Hippocampal formation (tissue), 2 donors: Measurements from ENCODE around the gene RASL10B.

ENCODE experiments used
- DNase-seq, 2 donors: peaks; one replicate each; lab custom pipeline; 2025; lab: John Stamatoyannopoulos, UW

RASL10B gene

DNA sequence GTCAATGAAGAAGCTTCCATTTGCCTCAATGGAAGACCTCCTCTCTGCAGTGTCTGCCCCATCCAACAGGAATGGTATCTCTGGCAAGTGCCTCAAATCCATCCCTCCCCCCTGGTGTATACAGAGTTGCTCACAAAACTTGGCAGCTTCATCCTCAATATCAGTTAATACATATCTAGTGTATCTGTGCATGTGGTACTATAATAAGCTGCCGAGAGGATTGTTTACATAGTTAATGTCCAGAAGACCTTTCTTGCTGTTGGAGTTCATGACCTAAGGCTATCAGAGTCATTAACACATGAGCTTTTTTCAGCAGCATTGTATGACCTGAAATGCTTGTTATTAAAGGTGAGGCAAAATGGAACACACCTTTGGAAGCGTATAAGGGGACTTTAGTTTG lies 14.0 kb upstream of the RASL10B start:
- DNase-seq: no peak

DNA sequence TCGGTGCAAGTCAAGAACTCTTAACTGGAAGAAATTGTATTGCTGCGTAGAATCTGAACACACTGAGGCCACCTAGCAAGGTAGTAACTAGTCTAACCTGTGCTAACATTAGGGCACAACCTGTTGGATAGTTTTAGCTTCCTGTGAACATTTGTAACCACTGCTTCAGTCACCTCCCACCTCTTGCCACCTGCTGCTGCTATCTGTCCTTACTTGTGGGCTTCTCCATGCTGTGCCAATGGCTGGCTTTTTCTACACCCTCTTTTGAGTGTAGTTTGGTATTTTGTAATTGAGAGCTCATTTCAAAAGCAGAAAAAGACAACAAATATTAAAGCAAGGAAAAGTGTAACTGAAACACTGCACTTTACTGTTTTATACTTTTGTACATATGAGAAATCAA lies 7.7 kb upstream of the RASL10B start:
- DNase-seq: no peak

DNA sequence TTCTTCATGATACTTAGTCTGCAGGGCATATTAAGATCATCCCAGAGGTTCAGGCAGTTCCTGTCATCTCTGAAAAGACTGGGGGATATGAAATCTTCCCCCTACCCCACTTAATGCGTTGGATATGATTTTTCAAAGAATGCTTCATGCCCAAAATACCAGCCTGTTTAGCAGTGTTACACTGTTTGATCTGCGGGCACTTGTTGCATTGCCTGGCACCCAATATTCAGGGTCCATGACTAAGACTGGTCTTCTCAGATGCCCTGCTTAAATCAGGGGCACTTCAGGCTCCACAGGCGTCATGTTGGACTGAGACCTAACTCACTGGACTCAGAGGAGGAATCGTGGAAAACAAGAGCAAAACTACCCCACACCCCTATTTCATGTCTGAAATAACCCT lies 6.4 kb upstream of the RASL10B start:
- DNase-seq: no peak

DNA sequence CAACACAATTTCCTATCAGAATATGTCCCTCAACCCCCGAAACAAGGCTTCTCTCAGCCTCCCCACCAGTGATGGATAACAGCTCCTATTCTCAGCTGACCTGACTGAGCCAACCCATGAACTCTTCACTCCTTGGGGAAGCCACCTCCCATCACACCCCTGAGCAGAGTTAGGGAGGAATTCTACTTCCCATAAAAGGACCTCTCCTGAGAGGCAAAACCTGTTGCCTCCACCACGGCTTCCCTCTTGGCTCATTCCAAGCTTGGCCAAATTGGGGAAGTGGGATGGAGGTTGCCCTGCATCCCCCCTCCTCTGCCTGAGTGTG lies 5.7 kb upstream of the RASL10B start:
- no peak for DNase-seq

- DNase-seq: no peak
Observed at GRCh38 chr17:35726127-35726952, 5.1 kb upstream of the RASL10B start.

DNA sequence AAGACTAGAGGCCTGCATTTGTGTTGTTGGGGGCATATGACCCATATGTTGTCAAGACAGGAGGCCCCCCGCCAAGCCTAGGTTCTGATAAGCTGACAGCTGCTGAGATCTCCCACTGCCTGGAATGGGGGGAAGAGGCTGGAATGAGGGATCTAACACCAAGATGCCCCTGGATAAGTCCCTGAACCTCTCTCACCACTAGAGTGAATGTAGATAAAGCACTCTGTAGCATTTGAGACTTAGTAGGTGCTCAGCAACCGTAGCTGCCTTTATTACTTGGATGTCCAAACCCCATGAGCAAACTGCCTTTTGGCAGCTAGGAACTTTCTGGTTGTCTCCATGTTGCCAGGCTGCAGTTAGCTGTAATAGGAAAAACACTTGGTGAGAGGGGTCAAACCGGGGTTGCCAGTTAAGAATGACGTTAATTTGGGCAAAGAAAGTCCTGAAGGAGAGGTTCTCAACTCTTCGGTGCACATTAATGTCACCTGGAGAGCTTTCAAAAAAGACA lies 4.4 kb upstream of the RASL10B start:
- no peak for DNase-seq

- no peak for DNase-seq
Observed at GRCh38 chr17:35727635-35728034, 3.8 kb upstream of the RASL10B start.

- DNase-seq: no peak
Observed at GRCh38 chr17:35728551-35728950, 2.9 kb upstream of the RASL10B start.

DNA sequence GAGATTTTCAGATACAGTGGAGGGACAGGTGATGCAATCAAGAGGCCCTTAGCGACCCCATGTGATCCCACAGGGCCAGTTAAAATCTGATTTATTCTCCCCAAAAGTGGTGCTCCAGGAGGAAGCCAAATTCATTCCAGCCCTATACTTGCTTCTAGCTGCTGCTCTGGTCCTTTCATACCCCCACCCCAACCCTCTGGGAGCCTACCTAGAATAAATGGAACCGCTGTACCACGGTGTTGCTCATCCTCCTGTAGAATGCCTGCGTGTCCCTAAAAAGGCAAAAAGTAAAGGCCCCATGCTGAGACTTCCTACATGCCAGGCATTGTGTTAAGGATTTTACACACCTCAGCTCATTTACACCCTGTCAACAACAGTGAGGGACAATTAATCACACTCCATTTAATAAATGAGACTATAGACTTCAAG lies 2.0 kb upstream of the RASL10B start:
- DNase-seq: no peak

DNA sequence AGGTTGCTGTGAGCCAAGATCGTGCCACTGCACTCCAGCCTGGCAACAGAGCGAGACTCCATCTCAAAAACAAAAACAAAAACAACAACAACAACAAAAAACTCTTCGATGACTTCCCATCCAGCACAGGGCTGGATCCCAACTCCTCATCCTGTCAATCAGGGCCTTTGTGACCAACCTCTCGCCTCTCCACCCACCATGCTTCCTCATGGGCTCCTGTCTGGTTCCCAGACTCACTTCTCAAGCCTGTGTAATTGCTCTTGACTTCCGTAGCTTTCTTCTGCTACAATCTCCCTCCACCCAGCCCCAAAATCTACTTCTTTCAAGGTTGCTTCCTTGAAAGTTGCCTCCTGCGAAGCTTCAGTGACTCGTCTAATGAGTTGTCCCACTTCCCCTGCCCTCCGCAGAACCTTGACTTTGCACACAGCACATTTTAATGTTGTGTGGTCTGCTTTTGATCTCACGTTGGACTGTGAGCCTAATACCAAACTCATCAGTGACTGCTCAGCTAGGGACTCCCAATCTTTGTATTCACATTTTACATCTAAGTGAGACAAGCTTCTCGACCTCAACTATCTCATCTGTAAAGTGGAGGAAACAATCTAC lies 936 bp upstream of the RASL10B start:
- DNase-seq: no peak

- no peak for DNase-seq
Observed at GRCh38 chr17:35731917-35732805, 722 bp downstream of the RASL10B start.

- DNase-seq: no peak
Observed at GRCh38 chr17:35732806-35733136, 1.3 kb downstream of the RASL10B start.

DNA sequence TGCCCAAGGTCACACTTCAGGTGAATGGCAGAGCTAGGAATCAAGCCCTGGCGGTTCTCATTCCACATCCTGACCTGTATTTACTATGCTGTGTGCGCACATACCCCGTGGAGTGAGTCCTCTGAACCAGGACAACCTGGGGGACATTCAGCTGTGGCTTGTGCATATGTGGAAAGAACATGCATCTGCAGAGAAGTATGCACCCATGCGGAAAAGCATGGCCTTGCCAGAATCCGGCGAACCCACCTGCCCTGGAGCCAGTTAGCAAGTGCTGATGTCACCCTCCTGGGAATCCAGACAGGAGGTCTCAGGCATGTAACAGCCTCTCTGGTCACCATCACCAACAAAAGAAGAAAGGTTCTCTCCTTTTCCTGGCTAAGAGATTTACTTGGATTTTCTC lies 1.9 kb downstream of the RASL10B start:
- DNase-seq: no peak

DNA sequence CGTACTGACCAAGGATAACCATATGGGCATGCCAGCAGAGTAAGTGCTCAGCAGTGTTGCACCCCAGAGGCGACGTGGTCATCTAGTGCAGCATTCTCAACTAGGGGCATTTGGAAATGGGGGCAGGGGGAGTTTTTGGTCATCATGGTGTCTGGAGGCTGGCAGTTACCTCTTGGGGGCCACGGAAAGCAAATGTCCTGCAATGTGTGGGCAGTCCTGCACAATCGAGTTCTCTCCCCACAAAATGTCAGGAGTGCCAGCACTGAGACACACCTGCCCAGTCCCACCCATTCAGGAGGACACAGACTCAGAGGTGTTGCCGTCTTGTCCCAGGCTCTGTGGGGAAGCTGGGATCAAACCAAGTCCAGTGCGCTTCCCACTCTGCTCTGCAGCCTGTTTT lies 3.0 kb downstream of the RASL10B start:
- no peak for DNase-seq

GRCh38 chr17:35735036-35735805 lies 3.8 kb downstream of the RASL10B start:
- DNase-seq: no peak

DNA sequence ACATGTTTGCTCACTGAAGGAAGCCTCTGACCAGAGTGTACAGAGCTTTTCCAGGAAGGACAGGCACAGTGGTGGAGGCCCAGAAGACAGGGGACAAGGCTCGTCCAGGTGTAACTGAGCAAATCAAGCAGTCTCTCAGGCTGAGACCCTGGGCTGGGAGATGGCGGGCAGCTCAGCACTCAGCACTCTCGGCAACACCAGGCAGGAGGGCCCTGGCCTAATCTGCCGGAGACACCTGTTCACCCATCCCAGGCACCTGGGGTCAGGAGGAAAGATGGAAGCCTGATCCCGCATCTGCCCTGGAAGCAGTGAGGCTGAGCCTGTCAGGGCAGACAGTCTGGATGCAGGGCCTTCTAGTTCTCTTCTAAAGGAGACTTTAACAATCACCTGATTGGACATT lies 4.8 kb downstream of the RASL10B start:
- no peak for DNase-seq

- no peak for DNase-seq
Observed at GRCh38 chr17:35738519-35739133, 7.2 kb downstream of the RASL10B start.

GRCh38 chr17:35740216-35740615 lies 8.8 kb downstream of the RASL10B start:
- DNase-seq: no peak

DNA sequence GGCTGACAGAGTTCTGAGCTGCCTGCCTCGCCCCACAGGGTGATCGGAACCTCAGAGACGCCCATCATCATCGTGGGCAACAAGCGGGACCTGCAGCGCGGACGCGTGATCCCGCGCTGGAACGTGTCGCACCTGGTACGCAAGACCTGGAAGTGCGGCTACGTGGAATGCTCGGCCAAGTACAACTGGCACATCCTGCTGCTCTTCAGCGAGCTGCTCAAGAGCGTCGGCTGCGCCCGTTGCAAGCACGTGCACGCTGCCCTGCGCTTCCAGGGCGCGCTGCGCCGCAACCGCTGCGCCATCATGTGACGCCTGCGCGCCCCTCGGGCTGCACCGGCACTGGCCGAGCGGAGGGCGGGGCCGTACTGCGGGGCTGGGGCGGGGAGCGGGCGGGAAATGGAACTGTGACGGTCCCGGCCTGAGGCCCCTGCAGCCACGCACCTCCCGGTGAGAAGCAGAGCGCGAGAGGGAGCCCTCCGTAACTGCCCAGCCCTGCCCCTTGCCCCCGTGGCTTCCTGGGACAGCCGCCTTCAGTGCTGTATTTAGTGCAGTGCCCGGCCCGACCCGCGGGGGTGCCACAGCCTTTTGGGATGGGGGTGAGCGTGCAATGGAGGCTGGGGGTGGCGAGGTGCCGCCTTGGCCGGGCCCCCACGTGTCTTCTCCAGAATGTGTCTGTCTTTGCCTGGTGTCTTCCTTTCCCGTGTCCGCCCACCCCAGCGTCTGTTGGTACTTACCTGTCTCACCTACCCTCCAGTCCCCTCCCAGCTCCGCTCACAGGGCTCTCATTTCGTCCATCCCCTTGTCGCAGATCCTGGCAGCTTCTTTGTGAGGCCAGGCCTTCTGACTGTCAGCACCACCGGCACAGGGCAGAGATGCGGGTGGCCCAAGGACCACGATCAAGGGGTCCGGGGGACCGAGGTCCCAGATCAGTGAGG lies 9.8 kb downstream of the RASL10B start:
- no peak for DNase-seq

GRCh38 chr17:35742496-35742895 lies 11.1 kb downstream of the RASL10B start:
- no peak for DNase-seq
